ENCODE data around the gene GDF2. TPM values are rescaled to one million over a fixed set of nuclear protein-coding genes. Genes with fewer than 3 reads are reported as not detected.

Gene GDF2
- total and polyA plus RNA-seq, 4 donors, result not detected

DNA sequence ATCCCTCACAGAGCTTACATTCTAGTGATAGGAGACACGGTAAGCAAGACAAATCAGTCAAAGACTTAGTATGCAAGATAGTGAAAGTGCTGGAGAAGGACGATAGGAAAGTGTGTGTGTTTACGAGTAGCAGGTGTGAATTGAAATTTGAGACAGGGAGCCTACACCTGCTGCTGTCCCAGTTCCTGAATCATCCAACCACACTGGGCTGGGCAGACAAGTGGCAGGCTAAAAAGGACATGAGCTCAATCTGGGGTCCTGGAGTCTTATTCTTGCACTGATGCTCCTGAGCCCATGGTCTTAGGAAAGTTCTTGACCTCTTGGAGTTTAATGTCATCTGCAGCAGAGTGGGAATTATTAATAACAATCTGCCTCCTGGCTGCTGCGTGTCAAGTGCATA is 42.1 kb downstream of the GDF2 start:
- WGBS, 2 donors, result 69 to 79% methylated on average over 4 of the region's 4 CpGs
- DNase-seq (peak in 1 of 3 donors; percentile 2), ATAC-seq (ENCODE audit: insufficient read depth, low FRiP score) (no peak)
- Histone ChIP-seq H3K4me1 (ENCODE audit: control insufficient read depth in 5 of 5, insufficient read depth in 5 of 5, low read length in 5 of 5) (no peaks in the 10 kb centered on the region), H3K4me3 (no peak overlapping the region), H3K9ac (ENCODE audit: insufficient read depth in 1 of 2, low read length in 2 of 2) (no peak overlapping the region), H3K9me3 (ENCODE audit: control insufficient read depth in 4 of 4, insufficient read depth in 3 of 4, low read length in 3 of 4) (no peaks in the 10 kb centered on the region), H3K27ac (ENCODE audit: low read depth in 1 of 2, low read length in 1 of 2) (no peak overlapping the region), H3K27me3 (ENCODE audit: control insufficient read depth in 3 of 3, insufficient read depth in 3 of 3, low read length in 2 of 3) (no peaks in the 10 kb centered on the region), H3K36me3 (ENCODE audit: control insufficient read depth in 4 of 4, insufficient read depth in 4 of 4, low read length in 4 of 4) (no peaks in the 10 kb centered on the region)
- TF ChIP-seq, protein P1, sequence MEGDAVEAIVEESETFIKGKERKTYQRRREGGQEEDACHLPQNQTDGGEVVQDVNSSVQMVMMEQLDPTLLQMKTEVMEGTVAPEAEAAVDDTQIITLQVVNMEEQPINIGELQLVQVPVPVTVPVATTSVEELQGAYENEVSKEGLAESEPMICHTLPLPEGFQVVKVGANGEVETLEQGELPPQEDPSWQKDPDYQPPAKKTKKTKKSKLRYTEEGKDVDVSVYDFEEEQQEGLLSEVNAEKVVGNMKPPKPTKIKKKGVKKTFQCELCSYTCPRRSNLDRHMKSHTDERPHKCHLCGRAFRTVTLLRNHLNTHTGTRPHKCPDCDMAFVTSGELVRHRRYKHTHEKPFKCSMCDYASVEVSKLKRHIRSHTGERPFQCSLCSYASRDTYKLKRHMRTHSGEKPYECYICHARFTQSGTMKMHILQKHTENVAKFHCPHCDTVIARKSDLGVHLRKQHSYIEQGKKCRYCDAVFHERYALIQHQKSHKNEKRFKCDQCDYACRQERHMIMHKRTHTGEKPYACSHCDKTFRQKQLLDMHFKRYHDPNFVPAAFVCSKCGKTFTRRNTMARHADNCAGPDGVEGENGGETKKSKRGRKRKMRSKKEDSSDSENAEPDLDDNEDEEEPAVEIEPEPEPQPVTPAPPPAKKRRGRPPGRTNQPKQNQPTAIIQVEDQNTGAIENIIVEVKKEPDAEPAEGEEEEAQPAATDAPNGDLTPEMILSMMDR (IDR thresholded peaks at IDR 0.05; ENCODE audit: control extremely low read depth, extremely low read depth), result no peak

DNA sequence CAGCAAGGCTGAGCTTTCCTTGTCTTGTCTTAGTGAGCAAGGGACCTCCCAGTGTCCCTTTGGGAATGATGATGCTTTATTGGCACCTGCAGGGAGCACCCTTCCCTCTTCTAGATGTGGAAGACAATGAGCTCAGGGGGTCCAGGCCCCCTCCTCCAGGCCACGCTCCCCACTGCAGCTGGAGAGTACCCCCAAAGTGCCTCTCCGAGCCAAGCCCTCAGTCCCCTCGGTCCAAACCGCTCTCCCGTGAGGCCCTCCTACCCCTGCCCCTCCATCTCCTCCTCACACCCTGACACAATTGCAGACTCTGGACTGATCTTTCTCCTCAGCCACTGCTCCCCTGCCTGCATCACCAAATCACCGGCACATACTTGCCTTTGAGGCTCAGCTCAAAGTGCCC is 42.7 kb downstream of the GDF2 start:
- Histone ChIP-seq H3K4me3 (no peak overlapping the region), H3K9me3 (ENCODE audit: control insufficient read depth in 4 of 4, insufficient read depth in 3 of 4, low read length in 3 of 4) (no peaks in the 10 kb centered on the region), H3K4me1 (ENCODE audit: control insufficient read depth in 5 of 5, insufficient read depth in 5 of 5, low read length in 5 of 5) (no peaks in the 10 kb centered on the region), H3K27me3 (ENCODE audit: control insufficient read depth in 3 of 3, insufficient read depth in 3 of 3, low read length in 2 of 3) (no peaks in the 10 kb centered on the region), H3K9ac (ENCODE audit: insufficient read depth in 1 of 2, low read length in 2 of 2) (no peak overlapping the region), H3K27ac (ENCODE audit: low read depth in 1 of 2, low read length in 1 of 2) (no peak overlapping the region), H3K36me3 (ENCODE audit: control insufficient read depth in 4 of 4, insufficient read depth in 4 of 4, low read length in 4 of 4) (no peaks in the 10 kb centered on the region)
- TF ChIP-seq, protein P1 (IDR thresholded peaks at IDR 0.05; ENCODE audit: control extremely low read depth, extremely low read depth), result no peak
- 91 to 93% methylated on average over 6 of the region's 6 CpGs for WGBS, 2 donors
- peak in 1 of 3 donors; percentile 8 for DNase-seq
- ATAC-seq (ENCODE audit: insufficient read depth, low FRiP score), result no peak

DNA sequence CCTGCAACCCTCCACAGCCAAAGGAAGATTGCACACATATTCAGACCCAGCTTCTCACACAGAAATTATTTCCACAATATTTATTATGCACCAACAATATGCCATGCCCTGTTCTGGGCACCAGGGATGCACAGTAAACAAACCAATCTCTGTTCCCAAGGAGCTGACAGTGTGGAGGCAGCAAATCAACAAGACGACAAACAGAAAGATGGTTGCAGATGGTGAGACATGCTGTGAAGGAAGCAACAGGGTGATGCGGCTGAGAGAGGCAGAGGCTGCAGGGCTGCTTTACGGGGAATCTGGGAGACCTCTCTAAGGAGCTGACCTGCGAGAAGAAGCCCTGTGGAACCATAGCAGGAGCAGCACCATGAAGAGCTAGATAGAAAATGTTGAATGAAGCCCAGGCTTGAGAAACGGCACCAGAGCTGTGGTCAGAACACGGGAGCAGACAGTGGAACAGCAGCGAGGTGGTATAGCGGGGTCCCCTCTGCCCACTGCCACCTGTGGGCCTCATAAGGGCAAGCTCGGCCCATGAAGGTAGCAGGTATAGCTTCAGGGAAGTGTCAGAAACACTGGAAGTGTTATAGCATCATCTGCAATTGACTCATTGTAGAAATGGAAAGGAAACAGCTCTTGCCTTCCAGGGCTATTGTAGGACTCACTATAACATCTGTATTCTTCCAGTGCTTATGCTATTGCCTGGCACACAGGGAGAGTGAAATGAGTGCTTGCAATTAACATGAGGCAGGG is 43.4 kb downstream of the GDF2 start:
- WGBS, 2 donors, result 90 to 94% methylated on average over 9 of the region's 9 CpGs
- Histone ChIP-seq H3K27me3 (ENCODE audit: control insufficient read depth in 3 of 3, insufficient read depth in 3 of 3, low read length in 2 of 3) (no peaks in the 10 kb centered on the region), H3K4me1 (ENCODE audit: control insufficient read depth in 5 of 5, insufficient read depth in 5 of 5, low read length in 5 of 5) (no peaks in the 10 kb centered on the region), H3K36me3 (ENCODE audit: control insufficient read depth in 4 of 4, insufficient read depth in 4 of 4, low read length in 4 of 4) (no peaks in the 10 kb centered on the region), H3K9me3 (ENCODE audit: control insufficient read depth in 4 of 4, insufficient read depth in 3 of 4, low read length in 3 of 4) (no peaks in the 10 kb centered on the region), H3K4me3 (no peak overlapping the region), H3K27ac (ENCODE audit: low read depth in 1 of 2, low read length in 1 of 2) (no peak overlapping the region), H3K9ac (ENCODE audit: insufficient read depth in 1 of 2, low read length in 2 of 2) (no peak overlapping the region)
- ATAC-seq (ENCODE audit: insufficient read depth, low FRiP score) (no peak), DNase-seq (peak in 1 of 3 donors; percentile 2)
- TF ChIP-seq, protein P1 (IDR thresholded peaks at IDR 0.05; ENCODE audit: control extremely low read depth, extremely low read depth), result no peak

All from lung (tissue), 12 donors.